HEK293 (cell line): ENCODE results near the gene KIT.
A peak's percentile ranks its signal among the peaks of the same experiment; 100 is the strongest.

Source experiments
- CTCF ChIA-PET: fragments of 350-600 bp; formaldehyde crosslinking; extraction: SDS; loops from one replicate; lab custom pipeline; 2021; ENCODE audit warnings: antibody characterized with exemption; lab: Yijun Ruan, JAX
- POLR2A ChIA-PET: fragments of 300-600 bp; formaldehyde crosslinking; extraction: SDS; loops from one replicate; lab custom pipeline; 2020; ENCODE audit warnings: antibody characterized with exemption, inconsistent platforms; lab: Yijun Ruan, JAX
- H3K27ac ChIP-seq: fragments of 200-500 bp; sonication (Bioruptor generic); 2 replicates; pipeline ENCODE4 v1.5.1; 2014; ENCODE audit warnings: low read depth, low read length, control low read depth, inconsistent platforms; ENCODE audit errors: extremely low read depth
- H3K36me3 ChIP-seq, 2 experiments: fragments of 200-500 bp in 1 of 2; sonication (Bioruptor generic) in 1 of 2; 1 replicate in 1 of 2; 2 replicates in 1 of 2; pipeline ENCODE4 v1.5.1; 2014 to 2017; ENCODE audit warnings: inconsistent platforms in 2 of 2, low read length in 2 of 2; ENCODE audit not compliant: control insufficient read depth in 2 of 2, insufficient read depth in 1 of 2
- H3K4me1 ChIP-seq: fragments of 200-500 bp; sonication (Bioruptor generic); 2 replicates; pipeline ENCODE4 v1.5.1; 2014; ENCODE audit warnings: mild to moderate bottlenecking, low read length, inconsistent platforms; ENCODE audit not compliant: control insufficient read depth, insufficient read depth
- H3K4me3 ChIP-seq: 2 replicates; pipeline ENCODE4 v1.5.1; 2011; ENCODE audit warnings: low read depth, mild to moderate bottlenecking, control low read depth, low read length, moderate library complexity
- H3K9me3 ChIP-seq: fragments of 200-500 bp; sonication (Bioruptor generic); 2 replicates; pipeline ENCODE4 v1.5.1; 2014; ENCODE audit warnings: low read depth, low read length, inconsistent platforms; ENCODE audit not compliant: control insufficient read depth, insufficient read depth
- CTCF ChIP-seq: fragments of 450-650 bp; formaldehyde crosslinking; IDR thresholded peaks from 2 replicates; pipeline ENCODE4 v1.5.1; 2016; ENCODE audit warnings: missing biosample characterization, missing genetic modification characterization
- OSR2 ChIP-seq: fragments of 450-650 bp; formaldehyde crosslinking; IDR thresholded peaks from 2 replicates; pipeline ENCODE4 v1.5.1; 2016; ENCODE audit warnings: missing biosample characterization, missing genetic modification characterization
- SP2 ChIP-seq: fragments of 450-650 bp; formaldehyde crosslinking; IDR thresholded peaks from 2 replicates; pipeline ENCODE4 v1.5.1; 2016; ENCODE audit warnings: missing biosample characterization, missing genetic modification characterization
- TSHZ1 ChIP-seq: fragments of 450-650 bp; formaldehyde crosslinking; IDR thresholded peaks from 2 replicates; pipeline ENCODE4 v1.5.1; 2016; ENCODE audit warnings: missing biosample characterization, missing genetic modification characterization, borderline replicate concordance
- ZBTB21 ChIP-seq: fragments of 450-650 bp; formaldehyde crosslinking; IDR thresholded peaks from 2 replicates; pipeline ENCODE4 v1.5.1; 2017; ENCODE audit warnings: missing biosample characterization, missing genetic modification characterization
- ZFP3 ChIP-seq: fragments of 450-650 bp; formaldehyde crosslinking; IDR thresholded peaks from 2 replicates; pipeline ENCODE4 v1.5.1; 2016; ENCODE audit warnings: low read depth, missing biosample characterization, missing genetic modification characterization
- ZNF202 ChIP-seq: fragments of 450-650 bp; formaldehyde crosslinking; IDR thresholded peaks from 2 replicates; pipeline ENCODE4 v1.5.1; 2016; ENCODE audit warnings: missing biosample characterization, missing genetic modification characterization, borderline replicate concordance
- ZNF214 ChIP-seq: fragments of 450-650 bp; formaldehyde crosslinking; IDR thresholded peaks from 2 replicates; pipeline ENCODE4 v1.5.1; 2017; ENCODE audit warnings: missing biosample characterization, mild to moderate bottlenecking, missing genetic modification characterization, borderline replicate concordance
- ZNF274 ChIP-seq, 2 experiments: fragments of 200-500 bp in 1 of 2; fragments of 450-650 bp in 1 of 2; sonication (Bioruptor generic) in 1 of 2; formaldehyde crosslinking in 1 of 2; IDR thresholded peaks; 2 replicates each; pipeline versions ENCODE4 v1.5.1 to v1.6.1; 2014 to 2016; ENCODE audit warnings: borderline replicate concordance in 1 of 2, inconsistent platforms in 1 of 2, low read length in 1 of 2, missing biosample characterization in 1 of 2, missing genetic modification characterization in 1 of 2
- ZNF280D ChIP-seq: fragments of 450-650 bp; formaldehyde crosslinking; IDR thresholded peaks from 2 replicates; pipeline ENCODE4 v1.5.1; 2016; ENCODE audit warnings: missing biosample characterization, missing genetic modification characterization
- ZNF354C ChIP-seq: fragments of 450-650 bp; formaldehyde crosslinking; IDR thresholded peaks from 2 replicates; pipeline ENCODE4 v1.5.1; 2016; ENCODE audit warnings: missing biosample characterization, missing genetic modification characterization, low read depth, borderline replicate concordance
- ZNF394 ChIP-seq: fragments of 450-650 bp; formaldehyde crosslinking; IDR thresholded peaks from 2 replicates; pipeline ENCODE4 v1.5.1; 2016; ENCODE audit warnings: missing biosample characterization, missing genetic modification characterization, mild to moderate bottlenecking, moderate library complexity, borderline replicate concordance
- ZNF404 ChIP-seq: fragments of 450-650 bp; formaldehyde crosslinking; IDR thresholded peaks from 2 replicates; pipeline ENCODE4 v1.5.1; 2017; ENCODE audit warnings: missing biosample characterization, missing genetic modification characterization
- ZNF449 ChIP-seq: fragments of 450-650 bp; formaldehyde crosslinking; IDR thresholded peaks from 2 replicates; pipeline ENCODE4 v1.5.1; 2017; ENCODE audit warnings: missing biosample characterization, mild to moderate bottlenecking, missing genetic modification characterization, moderate library complexity
- ZNF571 ChIP-seq: fragments of 450-650 bp; formaldehyde crosslinking; IDR thresholded peaks from 2 replicates; pipeline ENCODE4 v1.5.0; 2017; ENCODE audit warnings: missing biosample characterization, missing genetic modification characterization
- ZNF621 ChIP-seq: fragments of 450-650 bp; formaldehyde crosslinking; IDR thresholded peaks from 2 replicates; pipeline ENCODE4 v1.5.1; 2017; ENCODE audit warnings: missing biosample characterization, missing genetic modification characterization
- ZNF629 ChIP-seq: fragments of 450-650 bp; formaldehyde crosslinking; IDR thresholded peaks from 2 replicates; pipeline ENCODE4 v1.5.1; 2017; ENCODE audit warnings: missing biosample characterization, missing genetic modification characterization
- ZNF704 ChIP-seq: fragments of 450-650 bp; formaldehyde crosslinking; IDR thresholded peaks from 2 replicates; pipeline ENCODE4 v1.5.1; 2016; ENCODE audit warnings: missing biosample characterization, missing genetic modification characterization
- ZNF785 ChIP-seq: fragments of 450-650 bp; formaldehyde crosslinking; IDR thresholded peaks from 2 replicates; pipeline ENCODE4 v1.5.1; 2016; ENCODE audit warnings: missing biosample characterization, missing genetic modification characterization
- ZSCAN18 ChIP-seq: fragments of 450-650 bp; formaldehyde crosslinking; IDR thresholded peaks from 2 replicates; pipeline ENCODE4 v1.5.1; 2016; ENCODE audit warnings: missing biosample characterization, missing genetic modification characterization
- ZXDB ChIP-seq: fragments of 450-650 bp; formaldehyde crosslinking; IDR thresholded peaks from 2 replicates; pipeline ENCODE4 v1.5.1; 2016; ENCODE audit warnings: missing biosample characterization, missing genetic modification characterization

Gene KIT

GRCh38 chr4:54657185-54657550 lies 589 bp upstream of the KIT start:
- Histone ChIP-seq H3K4me1 (peaks cover 5% of the 10 kb centered on the region; the same call in 1 of the 2 replicates), H3K4me3 (peak overlapping the region; percentile 58), H3K27ac (no peak overlapping the region), H3K9me3 (no peaks in the 10 kb centered on the region), H3K36me3 (no peaks in the 10 kb centered on the region)
- TF ChIP-seq ZNF274 (IDR thresholded peaks at IDR 0.05; ENCODE audit: low read length) (no peak), ZNF274 (tag by site-specific recombination; IDR thresholded peaks at IDR 0.05; ENCODE audit: borderline replicate concordance) (no peak), ZNF280D (no peak), ZSCAN18 (no peak), ZNF354C (tag by site-specific recombination) (no peak), ZNF571 (tag by site-specific recombination) (no peak), ZNF214 (no peak), ZNF621 (no peak), ZNF404 (no peak), ZNF202 (no peak), ZNF629 (tag by site-specific recombination) (no peak), OSR2 (tag by site-specific recombination) (no peak), ZBTB21 (tag by site-specific recombination) (no peak), TSHZ1 (no peak), ZNF394 (tag by site-specific recombination) (no peak)
- ChIA-PET CTCF (interaction anchor here (0.6 to 1.5 kb wide), 4 partner anchors 49 to 1397 kb away, joined by 3 to 5 read pairs (median 4); no protein-coding TSS in a partner anchor), POLR2A (interaction anchor here (0.6 kb wide), 1 partner anchor 12 kb away, joined by 3 read pairs; no protein-coding TSS in a partner anchor)

- CTCF ChIA-PET = interaction anchor here (0.7 to 1.5 kb wide), 5 partner anchors 28 to 749 kb away, joined by 3 to 5 read pairs (median 4); no protein-coding TSS in a partner anchor
- Histone ChIP-seq H3K4me1 (peaks cover 5% of the 10 kb centered on the region; the same call in 1 of the 2 replicates), H3K9me3 (no peaks in the 10 kb centered on the region), H3K36me3 (no peaks in the 10 kb centered on the region), H3K4me3 (peak overlapping the region; percentile 58), H3K27ac (peak overlapping the region; percentile 60; the same call in 1 of the 2 replicates)
- POLR2A ChIA-PET = interaction anchor here (0.6 kb wide), 1 partner anchor 369 kb away, joined by 3 read pairs; no protein-coding TSS in a partner anchor
- TF ChIP-seq ZNF785 (tag by site-specific recombination) (no peak), CTCF (tag by site-specific recombination) (peak; percentile 87), ZFP3 (no peak), ZNF449 (tag by site-specific recombination) (no peak), SP2 (tag by site-specific recombination) (peak; percentile 85), ZXDB (tag by site-specific recombination) (no peak), ZNF704 (tag by site-specific recombination) (no peak)
Measured at GRCh38 chr4:54658252-54659093, 716 bp downstream of the KIT start.
